Measurements from ENCODE around the gene GRK3.
"Not testable (repeated sequence)": the region's sequence is repeated elsewhere in the genome, so short reads cannot be mapped to it uniquely, and the experiment has no call there.

Gene GRK3

DNA sequence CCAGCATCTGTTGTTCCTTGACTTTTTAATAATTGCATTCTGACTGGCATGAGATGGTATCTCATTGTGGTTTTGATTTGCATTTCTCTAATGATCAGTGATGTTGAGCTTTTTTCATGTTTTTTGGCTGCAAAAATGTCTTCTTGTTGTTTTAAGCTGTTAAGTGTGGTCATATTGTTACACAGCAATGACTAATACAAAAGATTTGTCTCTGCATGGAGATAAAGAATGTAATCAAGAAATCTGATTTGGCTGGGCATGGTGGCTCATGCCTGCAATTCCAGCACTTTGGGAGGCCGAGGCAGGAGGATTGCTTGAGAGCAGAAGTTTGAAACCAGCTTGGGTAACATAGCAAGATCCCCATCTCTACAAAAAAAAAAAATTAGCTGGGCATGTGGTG is 12.1 kb upstream of the GRK3 start:
- DNase-seq: not testable (repeated sequence)

DNA sequence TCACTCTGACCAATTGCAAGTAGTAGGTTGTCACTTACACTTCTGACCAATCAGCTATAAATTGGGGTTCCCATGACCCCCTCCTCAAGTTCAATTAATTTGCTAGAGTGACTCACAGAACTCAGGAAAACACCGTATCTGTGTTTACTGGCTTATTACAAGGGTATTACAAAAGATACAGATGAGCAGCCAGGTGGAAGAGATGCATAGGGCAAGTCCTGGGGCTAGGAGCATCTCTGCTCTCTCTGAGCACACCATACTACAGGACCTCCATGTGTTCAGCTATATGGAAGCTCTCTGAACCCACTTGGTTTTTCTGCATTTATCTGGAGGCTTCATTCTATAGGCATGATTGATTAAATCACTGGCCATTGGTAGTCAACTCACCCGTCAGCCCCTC is 11.3 kb upstream of the GRK3 start:
- no peak for DNase-seq

DNA sequence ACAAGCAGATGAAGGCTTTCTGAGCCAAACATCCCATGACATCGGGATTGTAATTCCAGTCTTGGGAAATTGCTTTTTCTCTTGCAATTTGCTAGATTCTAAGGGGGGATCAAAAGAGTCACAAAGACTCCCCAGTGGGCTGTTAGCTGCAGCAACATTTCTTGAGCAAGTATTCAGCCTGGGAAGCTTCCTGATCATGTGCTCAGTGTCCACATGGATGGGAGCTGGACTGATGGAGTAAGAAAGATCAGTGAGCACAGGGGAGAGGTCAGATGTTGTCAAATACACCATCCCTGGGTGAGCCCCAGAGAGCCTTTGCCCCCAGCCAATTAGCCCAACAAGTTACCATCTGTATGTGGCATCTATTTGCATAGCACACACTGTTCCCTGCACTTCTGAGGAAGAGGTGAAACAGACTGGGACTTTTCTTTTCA is 10.2 kb upstream of the GRK3 start:
- no peak for DNase-seq

DNA sequence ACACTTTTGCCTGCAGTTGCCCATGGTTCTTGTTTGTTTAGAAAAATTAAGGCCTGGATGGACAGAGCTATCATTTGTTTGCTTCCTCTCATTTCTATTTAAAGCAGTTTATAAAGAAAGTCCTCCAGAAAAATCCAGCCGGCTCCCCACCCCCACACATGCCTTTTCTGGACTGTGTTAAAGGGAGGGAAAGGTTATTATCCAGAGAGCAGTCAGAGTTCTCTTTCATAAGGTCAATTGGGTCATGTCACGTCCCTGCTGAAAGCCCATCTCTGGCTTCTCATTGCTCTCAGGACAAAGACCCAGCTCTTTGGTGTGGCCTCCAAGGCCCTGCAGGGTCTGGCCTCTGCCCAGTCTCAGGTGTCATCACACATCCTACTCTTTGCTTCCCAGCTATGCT is 9.8 kb upstream of the GRK3 start:
- no peak for DNase-seq

DNA sequence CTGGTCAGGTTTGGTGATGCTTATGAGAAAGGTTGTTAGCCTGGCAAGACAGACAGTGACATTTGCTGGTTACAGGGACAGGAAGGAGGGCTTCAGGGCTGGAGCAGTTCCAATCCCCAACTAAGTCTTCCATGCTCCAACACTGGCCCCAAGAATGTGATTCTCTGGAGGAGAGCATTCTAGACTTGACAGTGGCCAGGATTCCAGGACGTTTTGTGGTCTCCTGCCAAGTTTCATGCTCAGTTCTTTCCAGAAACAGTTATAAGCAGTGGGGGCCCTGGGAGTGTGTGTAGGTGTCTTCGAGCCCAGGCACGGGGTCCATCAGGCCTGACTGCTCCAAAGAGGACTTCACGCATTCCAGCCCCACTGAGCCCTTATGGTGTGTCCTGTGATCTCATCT is 8.9 kb upstream of the GRK3 start:
- DNase-seq: no peak

DNA sequence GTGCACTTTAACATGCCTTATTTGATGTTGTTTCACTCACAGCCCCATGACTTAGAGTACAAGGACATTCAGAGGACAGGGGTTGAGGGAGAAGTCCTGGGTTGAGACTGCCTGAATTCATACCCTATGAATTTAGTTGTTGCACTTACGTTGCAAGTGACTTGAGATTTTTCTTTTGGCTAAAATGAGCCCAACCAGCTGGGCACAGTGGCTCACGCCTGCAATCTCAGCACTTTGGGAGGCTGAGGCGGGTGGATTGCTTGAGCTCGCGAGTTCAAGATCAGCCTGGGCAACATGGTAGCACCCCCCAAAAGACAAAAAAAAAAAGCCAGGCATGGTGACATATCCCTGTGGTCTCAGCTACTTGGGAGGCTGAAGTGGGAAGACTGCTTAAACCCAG is 7.3 kb upstream of the GRK3 start:
- DNase-seq: no peak

DNA sequence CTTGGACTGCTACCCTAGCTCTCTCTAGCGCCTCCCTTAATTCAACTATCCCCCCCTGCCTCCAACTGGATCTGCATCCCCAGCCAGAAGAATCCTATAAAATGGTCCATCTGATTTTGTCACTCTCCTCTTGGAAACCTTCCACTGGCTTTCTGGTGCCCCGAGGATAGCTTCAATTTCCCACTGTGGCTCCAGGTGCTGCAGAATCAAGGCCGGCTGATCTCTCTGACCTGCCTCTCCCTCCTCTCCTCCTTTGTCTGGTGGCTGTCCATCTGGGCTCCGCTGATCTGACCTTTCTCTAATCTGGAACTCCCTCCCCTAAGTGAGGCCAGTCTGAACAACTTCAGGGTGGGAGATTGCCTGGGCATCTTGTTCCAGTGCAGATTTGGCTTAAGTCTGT is 6.1 kb upstream of the GRK3 start:
- DNase-seq: no peak

DNA sequence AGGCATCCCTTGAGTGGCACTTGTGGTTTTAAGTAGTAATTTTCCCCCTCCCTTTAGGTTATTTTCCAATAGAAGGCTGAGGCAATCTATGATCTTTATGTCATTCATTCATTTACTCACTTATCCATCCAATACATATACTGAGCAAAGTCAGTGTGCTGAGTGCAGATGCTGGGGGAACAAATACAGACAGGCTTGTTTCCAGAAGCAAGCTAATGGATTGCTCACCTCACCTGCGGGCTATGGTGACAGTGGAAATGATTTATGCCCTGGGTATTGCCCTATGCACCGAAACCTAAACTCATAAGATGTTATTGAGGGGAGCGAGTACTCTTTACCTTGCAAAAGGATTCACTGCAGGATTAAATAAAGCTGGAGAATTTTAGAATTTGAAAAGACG is 4.6 kb upstream of the GRK3 start:
- DNase-seq: not testable (repeated sequence)

DNA sequence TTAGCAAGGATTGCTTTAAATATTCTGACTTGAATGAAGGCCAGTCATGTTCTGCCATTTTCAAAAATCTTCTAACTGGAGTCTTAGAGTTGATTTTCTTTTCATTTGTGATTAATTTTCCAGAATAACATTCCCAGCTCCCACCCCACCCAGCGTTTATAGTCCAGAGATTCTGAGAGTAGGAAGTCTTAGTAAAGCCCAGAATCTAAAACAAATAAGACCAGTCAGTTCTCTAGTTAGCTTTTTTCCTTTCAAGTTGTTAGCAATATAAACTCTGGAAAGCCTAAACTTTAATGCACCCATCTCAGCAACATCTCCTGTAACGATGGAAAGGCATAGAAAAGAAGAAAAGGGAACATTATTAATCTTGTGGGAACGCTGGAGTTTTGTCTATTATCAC is 3.3 kb upstream of the GRK3 start:
- DNase-seq: not testable (repeated sequence)

DNA sequence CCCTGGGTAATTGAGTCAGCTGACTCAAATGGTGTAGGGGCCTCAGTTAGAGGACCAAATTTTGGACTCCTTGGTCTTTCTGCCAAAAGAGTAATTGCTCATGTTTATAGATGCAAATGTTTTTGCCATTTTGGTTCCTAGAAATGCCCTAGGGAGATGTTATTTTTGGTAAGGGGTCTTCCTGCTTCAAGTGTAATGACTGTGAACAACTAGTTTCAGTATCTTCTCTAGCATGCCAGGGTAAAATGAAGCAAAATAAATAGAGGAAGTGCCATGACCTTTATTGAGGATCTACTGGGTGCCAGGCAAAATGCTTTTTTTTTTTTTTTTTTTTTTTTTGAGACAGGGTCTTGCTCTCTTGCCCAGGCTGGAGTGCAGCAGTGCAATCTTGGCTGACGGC is 2.5 kb upstream of the GRK3 start:
- not testable (repeated sequence) for DNase-seq

DNA sequence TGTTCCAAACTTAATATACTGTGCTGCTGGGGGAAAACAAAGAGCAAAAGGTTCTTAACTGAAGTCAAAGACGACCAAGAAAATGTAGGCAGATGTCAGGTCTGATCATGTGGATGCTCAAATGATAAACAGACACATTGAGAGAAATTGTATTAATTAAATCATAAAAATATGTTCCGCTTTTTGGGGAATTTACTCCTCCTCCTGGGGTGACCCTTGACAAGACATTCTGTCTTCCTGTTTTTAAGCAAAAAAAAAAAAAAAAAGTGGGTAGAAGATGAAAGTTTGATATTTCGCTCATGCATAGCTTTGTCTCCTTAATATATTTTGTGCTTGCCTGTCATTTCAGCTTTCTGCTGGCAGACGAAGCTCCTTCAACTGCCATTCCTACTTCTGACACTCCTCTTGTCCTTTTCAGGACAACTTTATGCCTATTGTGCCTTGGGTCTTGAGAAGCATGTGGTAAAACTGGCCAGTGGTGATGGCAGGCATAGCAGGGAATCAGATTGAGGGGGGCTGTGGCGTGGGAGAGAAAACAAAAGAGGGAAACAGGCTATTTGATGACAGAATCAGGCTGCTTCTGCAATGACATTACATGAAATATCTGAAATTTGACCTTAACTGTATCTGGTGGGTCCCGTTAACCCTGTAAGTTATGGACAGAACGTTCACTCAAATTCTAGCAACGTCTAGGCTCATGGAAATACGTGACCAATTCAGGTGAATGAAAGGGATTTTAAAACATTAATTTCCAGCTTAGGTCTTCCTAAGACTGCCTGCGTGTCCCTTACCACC is 1.3 kb upstream of the GRK3 start:
- DNase-seq: not testable (repeated sequence)

DNA sequence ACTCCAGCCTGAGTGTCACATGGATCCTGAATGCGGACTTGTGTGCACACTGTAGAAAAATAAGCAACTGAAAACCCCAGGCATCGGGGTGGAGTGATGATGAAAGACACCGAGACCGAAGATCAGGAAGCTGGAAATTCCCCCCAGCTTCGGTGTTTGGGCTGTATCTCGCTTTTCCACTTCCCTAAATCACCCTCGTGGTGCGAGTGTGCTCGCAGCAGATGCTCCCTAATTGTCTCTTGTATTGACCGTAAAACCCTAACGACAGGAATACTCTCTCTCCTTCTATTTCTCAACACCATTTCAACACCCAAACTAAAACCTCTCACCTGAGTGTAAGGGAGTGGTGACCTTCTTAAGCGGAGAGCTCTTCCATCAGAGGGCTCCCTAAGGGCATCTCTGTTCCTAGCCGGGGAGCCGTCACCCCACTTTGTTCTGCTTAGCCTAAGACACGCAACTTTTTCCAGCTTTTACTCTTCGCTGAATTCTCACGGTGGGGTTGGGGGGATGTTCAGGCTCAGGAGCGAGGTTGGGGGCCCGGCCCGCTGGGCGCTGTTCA is 635 bp upstream of the GRK3 start:
- DNase-seq: no peak

DNA sequence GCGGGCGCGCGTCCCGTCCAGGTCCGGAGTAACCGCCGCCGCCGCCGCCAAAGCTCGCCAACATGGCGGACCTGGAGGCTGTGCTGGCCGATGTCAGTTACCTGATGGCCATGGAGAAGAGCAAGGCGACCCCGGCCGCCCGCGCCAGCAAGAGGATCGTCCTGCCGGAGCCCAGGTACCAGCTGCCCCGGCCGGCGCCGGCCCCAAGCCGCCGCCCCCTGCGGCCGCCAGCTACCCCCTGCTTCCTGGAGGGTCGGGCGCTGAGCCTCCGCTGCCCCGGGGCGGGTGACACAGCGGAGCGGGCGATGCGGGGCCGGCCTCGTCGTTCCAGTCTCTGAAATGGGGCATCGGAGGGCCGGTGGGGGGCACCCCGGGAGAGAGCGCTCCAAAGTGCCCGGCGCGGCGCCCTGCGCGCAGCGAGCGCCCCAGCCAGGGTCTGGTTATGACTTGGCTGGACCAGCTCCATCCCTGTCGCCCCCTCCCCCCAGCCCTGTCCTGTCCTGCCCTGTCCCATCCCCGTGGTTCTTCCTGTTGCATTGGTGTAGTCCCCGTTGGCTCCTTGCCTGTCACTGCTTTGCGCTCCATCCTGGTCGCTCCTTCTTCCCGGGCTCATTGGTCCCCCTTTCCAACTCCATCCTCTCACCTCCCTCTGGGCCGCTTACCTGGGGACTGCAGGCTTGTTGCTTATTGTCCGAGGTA is 653 bp downstream of the GRK3 start:
- no peak for DNase-seq

DNA sequence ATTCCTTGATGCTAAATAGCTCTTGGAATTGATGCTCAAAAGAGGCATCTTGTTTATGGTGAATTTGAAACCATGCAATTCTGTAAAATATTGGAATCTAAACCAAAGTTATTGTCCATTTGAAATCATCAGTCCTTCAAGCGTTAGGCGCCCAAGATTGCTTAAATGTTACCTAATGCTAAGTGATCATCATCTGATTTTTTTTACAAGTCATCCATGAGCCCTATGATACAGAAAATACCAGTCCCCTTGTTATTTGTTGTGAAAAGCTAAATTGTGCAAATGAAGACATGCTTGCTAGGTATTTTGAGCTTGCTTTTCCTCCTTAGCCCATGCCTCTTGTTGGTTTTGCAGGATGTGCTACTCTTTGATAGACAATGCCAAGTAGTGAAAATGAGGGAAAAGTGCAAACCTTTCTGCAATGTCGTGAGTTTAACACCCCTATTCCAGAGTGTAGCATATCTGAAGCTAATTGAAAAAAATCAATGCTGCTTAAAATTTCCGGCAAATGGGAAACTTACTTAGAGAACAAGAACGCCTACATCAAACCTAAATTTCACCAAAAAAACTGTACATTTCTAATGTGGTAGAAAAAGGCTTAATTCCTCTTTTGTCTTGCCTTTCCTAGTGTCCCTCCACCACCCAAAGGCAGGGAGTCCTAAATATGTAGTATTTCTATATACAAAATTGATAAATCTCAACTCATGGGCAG is 1.9 kb downstream of the GRK3 start:
- no peak for DNase-seq

DNA sequence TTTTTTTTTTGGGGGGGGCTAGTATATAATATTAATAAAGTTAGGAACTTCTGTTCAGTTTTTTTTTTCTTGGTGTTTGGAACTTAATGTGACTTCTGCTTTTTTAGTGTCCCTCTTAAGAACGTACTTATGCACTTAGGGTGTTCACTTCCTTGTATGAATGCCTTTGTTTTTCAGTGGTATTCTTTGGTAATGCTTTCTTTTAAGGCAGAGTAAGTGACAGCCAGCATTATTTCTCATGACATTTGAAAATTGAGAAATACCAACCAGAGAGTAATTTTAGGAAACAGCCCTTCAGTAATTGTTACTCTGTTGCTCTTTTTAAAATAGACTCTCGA is 2.4 kb downstream of the GRK3 start:
- DNase-seq: no peak

DNA sequence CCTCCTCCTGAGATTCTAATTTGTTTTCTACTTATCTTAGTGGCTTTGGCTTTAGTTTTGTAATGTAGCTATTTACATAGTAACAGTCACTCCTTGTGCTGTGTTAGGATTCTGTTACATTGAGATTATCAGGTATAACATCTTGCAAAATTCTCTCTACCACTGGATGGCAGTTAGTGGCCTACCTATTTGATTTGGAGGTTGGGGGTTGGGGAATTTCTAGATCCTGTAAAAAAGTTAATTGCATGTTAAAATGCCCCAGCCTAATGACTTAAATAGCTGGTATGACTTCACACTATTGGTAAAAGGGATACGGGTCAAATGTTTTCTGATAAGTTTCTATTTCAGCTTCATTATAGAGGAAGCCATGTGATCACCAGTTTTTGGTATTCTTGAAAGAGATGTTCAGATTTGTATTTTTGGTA is 2.8 kb downstream of the GRK3 start:
- no peak for DNase-seq

DNA sequence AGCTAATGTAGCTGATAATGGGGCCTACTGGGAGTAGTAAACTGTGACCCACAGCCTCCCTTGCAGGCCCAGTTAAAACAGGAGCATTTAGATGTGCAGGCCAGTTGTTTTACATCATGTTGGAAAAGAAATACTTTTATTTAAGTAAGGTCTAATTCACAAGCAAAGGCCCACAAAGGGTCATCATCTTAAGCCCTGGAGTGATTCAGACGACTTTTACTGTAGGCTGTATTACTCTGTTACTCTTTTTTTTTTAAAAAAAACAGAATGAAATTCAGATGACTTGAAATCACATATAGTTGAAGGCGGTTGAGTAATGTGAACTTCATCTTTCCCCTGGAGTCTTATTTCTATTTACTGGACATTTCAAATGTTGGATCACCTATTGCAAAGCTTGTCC is 3.6 kb downstream of the GRK3 start:
- DNase-seq: not testable (repeated sequence)

DNA sequence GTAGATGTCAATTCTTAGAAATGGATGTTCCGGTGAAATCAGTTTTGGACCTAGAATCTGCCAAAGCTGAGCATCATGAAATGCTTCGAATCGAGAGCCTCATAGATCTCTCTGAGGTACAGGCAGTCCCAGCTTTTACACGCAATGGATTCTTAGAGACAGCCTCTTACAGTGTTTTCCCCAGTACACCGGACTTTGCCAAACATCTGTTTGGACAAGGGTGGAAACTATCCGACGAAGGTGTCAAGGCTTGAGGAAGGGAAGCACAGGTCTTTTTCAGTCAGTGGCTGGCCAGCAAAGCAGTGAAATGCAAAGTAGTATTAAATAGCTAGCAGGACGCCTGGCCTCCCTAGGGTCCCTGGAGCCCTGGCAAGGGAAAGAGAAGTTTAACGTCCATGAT is 4.9 kb downstream of the GRK3 start:
- DNase-seq: no peak

DNA sequence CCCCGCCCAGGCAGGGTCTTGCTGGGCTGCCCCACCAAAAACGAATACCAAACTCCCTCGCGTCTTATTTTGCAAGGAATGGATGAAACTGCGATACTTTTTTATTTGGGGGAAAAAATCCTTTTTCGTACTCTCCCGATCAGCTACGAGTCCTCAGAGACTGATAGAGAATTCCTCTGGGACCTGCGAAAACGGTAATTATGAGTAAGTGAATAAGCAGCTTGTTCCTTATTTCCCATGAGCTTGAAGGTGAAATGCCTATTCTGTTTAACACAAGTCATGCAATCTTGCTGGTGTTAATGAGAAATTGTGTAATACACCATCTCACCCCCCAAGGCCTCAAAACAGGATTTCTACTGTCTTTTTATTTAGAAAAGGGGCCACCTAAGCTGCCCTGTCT is 5.5 kb downstream of the GRK3 start:
- DNase-seq: no peak

DNA sequence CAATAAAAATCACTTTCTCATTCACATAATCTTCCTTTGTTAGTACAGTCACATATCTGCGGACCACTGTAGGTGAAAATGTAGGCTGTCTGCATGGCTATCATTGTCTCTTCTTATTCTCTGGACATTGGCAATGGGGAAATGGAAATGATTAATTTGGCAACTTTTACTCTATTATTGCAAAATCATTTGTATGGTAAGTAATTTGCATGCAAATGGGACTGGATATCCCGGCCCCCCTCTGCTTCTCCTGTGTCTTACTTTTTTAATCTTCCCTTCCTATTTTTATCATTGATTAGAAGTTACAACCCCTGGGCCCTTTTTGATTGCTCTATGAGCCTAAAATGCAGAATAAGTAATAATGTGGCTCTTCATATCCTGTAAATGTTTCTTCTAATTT is 6.0 kb downstream of the GRK3 start:
- no peak for DNase-seq

DNA sequence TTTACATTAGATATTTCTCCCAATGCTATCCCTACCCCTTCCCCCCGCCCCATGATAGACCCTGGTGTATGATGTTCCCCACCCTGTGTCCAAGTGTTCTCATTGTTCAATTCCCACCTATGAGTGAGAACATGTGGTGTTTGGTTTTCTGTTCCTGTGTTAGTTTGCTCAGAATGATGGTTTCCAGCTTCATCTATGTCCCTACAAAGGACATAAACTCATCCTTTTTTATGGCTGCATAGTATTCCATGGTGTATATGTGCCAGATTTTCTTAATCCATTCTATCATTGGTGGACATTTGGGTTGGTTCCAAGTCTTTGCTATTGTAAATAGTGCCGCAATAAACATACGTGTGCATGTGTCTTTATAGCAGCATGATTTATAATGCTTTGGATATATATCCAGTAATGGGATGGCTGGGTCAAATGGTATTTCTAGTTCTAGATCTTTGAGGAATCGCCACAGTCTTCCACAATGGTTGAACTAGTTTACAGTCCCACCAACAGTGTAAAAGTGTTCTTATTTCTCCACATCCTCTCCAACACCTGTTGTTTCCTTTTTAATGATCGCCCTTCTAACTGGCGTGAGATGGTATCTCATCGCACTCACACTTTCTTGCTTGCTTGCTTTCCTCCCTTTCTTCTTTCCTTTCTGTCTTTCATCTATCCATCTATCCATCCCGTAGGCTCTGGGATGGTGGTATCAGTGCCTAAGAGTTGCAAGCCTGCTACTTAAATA is 7.7 kb downstream of the GRK3 start:
- DNase-seq: not testable (repeated sequence)

DNA sequence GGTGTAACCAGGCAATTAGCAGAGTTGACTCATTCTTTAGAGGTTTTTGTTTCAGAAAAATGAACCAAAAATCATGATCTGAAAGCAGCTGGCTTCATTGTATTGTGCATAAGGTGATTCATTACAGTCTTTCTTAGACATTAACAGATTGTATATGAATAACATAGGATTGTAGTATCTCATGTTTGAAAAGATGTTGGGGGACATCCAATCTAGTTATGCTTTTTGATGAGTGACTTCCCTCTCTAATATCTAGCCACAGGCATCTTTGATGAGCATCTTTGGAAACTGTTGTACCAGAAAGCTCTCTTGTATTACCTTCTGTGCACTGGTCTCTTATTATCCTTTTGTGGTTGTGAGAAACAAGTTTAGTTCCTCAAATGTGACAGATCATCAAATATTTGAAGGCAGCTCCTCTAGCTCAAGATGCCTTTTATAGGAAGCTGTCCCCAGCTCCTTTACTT is 8.3 kb downstream of the GRK3 start:
- no peak for DNase-seq

DNA sequence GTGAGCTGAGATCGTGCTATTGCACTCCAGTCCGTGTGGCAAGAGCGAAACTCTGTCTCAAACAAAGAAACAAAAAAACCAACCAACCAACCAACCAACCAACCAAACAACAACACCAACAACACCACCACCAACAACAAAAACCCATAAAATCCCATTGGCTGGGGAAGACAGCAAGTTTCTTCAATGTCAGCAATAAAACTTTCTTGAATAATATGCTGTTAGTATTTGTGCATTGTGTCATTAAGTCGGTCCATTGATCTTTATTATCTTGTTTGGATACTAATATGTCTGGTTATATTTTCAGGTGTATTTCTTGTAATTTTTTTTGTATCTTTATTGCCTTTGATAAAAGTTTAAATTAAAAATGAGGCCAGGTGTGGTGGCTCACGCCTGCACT is 9.4 kb downstream of the GRK3 start:
- DNase-seq: no peak

Measured in central memory CD4-positive, alpha-beta T cell (primary cell).